Mucosa of gallbladder (tissue), 1 donor: Measurements from ENCODE around the gene TGFBR2. TPM values are rescaled to one million over a fixed set of nuclear protein-coding genes. Genes with fewer than 3 reads are reported as not detected.
A peak's percentile ranks its signal among the peaks of the same experiment; 100 is the strongest.

ENCODE experiments used
- DNase-seq: peaks from one replicate; pipeline ENCODE4 v3.0.0-alpha.2; 2020; ENCODE audit warnings: low spot score
- total RNA-seq: library from RNA; stranded (reverse); gene quantifications from one replicate; pipeline ENCODE4 v1.2.1, GENCODE V29; 2021
- donor health status: DM: no; HTN: no; CAD: no.

Gene TGFBR2
- total RNA-seq, 1 donor from 2014 or later = 144 TPM

DNA sequence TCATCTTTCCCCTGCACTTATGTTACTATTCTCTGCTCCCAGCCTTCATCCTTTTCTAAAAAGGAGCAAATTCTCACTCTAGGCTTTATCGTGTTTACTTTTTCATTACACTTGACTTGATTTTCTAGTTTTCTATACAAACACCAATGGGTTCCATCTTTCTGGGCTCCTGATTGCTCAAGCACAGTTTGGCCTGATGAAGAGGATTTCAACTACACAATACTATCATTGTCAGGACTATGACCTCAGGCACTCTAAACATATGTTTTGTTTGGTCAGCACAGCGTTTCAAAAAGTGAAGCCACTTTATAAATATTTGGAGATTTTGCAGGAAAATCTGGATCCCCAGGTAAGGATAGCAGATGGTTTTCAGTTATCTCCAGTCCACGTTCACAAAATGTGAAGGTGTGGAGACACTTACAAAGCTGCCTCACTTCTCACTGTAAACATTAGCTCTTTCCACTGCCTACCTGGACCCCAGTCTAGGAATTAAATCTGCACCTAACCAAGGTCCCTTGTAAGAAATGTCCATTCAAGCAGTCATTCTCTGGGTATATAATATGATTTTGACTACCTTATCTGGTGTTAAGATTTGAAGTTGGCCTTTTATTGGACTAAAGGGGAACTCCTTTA is 86.2 kb downstream of the TGFBR2 start:
- no peak for DNase-seq

DNA sequence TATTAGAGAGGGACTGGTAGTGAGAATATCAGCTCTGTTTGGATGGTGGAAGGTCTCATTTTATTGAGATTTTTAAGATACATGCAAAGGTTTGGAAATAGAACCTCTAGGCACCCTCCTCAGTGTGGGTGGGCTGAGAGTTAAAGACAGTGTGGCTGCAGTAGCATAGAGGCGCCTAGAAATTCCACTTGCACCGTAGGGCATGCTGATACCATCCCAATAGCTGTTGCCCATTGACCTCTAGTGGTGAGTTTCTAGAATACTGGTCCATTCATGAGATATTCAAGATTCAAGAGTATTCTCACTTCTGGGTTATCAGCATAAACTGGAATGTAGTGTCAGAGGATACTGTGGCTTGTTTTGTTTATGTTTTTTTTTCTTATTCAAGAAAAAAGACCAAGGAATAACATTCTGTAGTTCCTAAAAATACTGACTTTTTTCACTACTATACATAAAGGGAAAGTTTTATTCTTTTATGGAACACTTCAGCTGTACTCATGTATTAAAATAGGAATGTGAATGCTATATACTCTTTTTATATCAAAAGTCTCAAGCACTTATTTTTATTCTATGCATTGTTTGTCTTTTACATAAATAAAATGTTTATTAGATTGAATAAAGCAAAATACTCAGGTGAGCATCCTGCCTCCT is 87.2 kb downstream of the TGFBR2 start:
- peak; percentile 50 for DNase-seq

DNA sequence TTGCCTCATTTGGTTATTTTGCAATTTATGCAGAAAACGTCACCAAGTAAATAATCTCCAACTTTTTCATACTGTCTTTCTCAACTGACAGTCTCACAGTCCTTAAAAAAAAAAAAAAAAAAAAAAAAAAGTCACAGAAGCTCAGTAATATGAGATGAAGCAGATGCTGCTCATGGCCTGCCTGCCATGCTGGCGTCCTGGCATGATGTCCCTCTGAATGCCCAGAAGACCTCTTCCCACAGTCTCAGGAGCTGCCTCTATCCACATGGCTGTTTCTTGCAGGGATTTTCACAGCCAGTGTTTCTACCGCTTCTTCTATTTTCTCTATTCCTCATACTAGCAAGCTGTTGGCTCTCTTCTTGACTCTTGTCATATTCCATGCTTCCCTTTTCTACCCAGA is 87.7 kb downstream of the TGFBR2 start:
- no peak for DNase-seq

DNA sequence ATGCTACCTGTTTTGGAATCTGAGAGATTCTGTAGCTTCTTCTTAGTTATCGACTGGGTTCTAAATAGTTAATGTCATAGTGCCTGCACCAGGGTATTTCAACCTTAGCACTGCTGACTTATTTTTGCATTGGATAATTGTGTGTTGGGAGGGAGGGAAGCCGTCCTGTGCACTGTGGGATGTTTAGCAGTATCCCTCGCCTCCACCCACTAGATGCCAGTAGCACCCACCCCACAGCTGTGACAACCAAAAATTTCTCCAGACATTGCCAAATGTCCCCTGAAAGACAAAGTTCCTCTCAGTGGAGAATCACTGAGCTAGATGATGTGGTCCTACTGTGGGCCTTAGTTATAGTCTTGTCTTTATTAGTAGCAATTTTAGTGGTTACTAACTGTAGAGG is 88.3 kb downstream of the TGFBR2 start:
- no peak for DNase-seq

DNA sequence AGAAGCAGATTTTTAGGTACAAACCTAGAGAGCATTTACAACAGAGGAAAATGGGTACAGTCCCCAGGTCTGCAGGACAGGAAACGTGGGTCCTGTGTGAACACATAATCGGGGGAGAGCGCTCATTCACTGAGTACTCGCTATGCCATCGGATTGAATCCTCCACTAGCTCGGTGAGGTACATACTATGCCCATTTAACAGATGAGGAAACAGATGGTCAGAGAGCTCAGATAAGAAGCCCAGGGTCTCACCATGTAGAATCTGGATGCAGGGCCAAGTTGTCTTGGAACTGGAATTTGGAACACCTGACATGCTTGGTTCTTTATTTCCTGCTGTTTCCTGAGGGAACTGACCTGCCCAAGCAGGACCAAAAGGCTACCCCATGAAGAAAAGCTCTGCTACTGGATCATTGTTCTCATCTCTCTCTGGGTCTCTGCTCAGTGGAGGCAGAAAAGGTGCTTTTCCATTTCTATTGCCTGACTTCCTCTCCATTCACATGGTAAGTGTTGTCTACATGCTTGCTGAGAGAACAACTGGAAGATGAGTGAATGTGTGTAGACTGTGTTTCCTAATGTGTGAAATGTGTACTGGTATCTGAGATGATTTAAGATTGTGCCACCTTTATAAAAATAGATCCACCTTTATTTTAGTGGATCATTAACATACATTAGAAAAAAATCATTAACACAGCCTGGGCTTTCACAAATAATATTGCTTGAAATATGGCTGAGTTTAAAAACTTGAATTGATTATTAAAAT is 89.1 kb downstream of the TGFBR2 start:
- DNase-seq = no peak

DNA sequence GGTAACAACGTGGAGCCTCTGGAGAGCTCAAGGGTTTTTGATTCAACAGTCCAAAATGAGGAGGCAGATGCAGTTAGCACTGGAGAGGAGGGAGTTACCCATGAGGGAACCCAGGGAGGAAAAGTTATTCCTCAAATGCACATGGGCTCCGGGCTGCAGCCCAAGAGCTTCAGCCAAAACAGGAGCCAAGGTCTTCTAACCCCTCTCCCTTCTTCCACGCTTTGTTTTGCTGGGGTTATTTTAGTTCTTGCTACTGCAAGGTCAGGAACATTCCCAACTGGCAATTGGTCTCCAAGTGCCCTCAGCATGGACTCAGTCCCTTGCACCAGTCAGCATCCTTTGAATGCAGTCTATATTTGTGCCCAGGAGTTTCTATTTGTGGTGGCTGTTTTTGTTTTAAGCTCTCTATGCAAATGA is 90.0 kb downstream of the TGFBR2 start:
- DNase-seq = no peak

DNA sequence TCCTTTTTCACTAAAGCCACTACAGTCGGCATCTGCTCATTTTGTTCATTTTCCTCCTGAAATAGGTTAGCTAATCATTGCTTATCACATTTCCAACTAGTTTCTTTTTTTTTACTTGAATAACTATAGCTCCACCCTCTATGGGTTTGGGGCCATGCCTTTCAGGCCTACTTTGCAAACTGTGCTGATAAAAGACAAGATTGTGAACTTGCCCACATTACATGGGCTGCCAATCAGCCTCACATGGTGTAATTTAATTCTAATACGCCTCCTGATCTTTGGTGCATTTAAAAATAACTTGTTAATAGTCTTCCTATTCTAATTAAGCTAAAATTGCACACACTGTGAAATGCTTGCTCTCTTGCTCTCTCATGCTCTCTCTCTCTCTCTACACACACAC is 90.5 kb downstream of the TGFBR2 start:
- no peak for DNase-seq

DNA sequence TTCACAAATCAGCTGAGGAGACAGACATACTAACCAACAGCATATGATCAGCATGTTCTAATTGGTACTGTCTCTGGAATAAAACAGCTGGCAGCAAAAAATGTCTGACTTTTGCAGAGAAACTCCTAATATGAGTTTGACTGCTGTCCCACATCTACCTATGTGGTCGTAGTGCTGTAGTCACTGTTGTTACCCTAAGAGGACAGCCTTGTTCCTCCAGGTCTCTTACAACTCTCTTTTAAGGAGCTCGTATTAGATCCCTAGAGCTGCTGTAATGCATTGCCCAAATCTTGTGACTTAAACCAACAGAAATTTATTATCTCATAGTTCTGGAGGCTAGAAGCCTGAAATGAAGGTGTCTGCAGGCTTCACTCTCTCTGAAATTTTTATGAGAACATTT is 92.1 kb downstream of the TGFBR2 start:
- DNase-seq = no peak

DNA sequence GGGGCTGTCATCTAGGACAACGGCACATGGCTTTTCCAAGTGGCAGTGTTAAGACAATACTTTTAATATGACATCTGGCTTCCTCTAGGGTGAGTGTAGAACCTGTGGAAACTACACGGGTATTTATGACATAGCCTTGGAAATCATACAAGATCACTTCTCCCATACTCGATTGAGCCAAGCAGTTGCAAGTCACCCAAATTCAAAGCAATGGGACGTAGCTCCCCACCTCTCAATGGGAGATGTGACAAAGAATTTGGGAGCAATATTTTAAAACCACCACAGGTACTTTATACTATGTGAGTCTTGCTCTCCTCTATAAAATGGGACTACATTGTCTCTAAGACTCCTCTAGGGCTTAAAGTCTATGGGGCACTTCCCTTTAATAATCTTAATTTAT is 93.5 kb downstream of the TGFBR2 start:
- no peak for DNase-seq

DNA sequence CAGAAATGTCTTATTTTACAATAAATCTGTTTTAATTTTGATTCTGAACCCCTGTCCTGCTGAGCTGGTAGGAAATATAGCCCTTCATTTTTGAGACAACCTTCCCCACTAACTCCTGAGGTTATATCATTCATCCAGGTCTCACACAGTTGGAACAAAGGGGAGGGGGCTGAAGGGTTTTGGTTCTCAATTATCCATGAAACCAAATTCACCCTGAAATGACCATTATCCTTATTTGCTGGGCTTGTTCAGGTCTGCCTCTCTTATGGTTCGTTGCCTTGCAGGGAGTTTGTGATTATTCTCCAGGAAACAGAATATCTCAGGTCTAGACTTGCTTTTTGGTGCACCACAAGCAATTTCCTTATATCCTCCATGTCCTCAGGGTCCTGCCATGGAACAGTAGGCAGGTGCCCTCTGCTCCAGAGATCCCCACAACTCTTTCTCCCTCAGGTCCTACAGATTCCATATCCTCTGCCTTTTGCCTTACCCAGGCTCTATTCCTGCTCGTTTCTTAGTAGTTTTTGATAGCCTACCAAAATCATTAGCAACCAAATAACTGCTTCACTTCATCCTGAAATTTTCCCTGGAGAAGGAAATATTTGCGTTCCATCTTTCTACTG is 94.4 kb downstream of the TGFBR2 start:
- DNase-seq = no peak

DNA sequence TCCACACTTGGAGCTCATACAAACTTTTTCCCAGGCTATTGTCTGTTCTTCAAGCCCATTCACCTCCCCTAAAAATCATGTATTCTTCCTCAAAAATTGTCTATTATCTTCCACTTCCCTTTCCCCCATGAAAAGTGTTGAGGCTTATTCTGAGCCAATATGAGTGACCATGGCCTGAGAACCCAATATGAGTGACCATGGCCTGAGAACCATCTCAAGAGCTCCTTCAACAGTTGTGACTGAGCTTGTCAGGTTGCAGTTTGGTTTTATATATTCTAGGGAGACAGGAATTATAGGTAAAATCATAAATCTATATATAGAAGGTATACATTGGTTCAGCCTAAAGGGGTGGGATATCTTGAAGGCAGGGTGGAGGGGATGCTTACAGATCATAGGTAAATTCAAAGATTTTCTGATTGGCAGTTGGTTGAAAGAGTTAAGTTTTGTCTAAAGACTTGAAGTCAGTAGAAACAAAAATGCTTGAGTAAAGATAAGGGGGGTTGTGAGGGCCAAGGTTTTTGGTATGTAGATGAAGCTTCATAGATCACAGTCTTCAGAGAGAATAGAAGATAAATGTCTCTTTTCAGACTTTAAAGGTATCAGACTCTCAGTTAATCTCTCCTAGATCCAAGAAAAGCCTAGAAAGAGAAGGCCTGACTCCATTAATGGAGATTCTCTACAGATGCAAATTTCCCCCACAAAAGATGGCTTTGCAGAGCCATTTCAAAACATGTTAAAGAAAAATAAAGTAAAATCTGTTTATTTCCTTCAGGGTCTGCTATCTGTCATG is 95.8 kb downstream of the TGFBR2 start:
- DNase-seq = no peak

DNA sequence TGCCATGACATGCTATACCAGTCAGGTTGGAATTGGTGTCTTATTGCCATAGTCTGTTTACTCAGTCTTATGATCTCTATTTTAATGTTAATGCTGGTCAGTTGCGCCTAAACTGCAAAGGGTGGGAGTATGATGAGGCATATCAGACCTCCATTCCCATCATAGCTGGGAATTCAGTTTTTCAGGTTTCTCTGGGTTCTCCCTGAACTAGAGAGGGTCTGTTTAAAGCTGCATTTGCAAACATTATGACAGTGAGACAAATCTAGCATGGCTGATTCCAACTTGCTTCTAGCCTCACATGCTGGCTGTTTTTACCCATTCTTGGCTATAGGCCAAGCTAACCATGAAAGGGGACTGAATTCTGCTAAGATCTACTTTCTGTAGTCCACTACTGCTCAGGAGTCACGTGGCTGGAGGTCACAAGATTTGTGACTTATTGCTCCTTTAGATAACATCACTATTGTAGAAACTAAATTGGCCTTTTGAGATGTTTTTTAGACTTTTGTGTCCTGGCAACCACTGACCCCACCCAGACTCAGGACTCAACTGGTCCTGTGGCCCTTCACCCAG is 96.5 kb downstream of the TGFBR2 start:
- no peak for DNase-seq

DNA sequence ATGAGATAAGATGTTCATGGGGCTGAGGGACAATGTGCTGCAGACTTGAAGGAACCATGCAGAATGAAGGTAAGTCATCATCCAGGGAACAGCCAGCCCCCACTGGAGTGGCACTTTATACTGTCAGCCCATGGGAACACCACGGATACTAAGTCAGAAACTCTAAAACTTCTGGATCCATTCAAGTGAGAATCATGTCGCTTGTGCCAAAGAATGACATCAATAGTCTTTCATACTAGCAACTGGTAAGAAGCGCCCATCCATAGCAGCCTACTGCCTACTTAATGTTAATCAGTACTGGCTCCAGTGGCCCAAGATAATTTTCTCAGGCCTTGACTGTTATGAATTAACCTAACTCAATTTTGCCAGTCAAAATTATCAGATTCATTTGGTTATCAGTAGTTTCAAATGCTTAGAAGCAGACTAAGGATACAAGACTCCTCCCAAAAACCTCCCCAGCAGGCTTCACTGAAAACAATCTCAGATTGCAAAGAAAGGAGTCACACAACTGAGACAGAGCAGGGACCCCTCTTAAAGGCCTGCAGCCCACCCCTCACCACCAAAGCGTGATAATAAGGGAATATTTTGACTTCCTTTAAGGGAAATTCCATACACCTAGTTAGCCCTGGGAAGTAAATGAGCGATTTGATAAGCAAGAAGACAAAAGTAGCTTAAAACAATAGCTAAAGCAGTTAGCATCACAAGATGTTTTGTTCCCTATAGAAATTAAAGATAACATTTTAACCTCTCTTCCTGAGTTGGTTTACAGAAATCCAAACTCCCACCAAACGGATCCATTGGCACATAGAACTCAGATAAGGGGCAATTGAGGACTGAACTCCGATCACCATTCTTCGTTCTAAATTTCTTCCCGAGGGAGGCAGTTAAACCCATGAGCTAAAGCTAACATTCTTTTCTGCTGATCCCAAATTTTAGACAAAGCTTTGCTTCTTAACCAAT is 98.8 kb downstream of the TGFBR2 start:
- DNase-seq = no peak

DNA sequence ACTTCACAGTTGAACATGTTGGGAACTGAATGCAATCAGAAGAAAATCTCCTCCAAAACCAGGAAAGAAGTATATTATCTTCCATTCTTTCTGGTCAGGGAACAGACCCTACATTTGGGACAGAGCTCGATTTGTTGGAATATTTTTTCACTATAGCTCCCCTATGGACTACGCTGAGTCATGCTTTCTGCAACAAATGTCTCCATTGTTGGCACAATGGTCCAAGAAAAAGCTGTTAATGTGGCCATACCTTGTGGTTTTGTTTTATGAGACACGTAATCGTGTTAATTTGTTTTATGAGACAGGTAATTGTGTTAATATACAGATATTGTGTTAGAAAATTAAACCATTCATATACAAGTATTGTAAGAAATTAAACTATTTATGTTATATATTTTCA is 101.4 kb downstream of the TGFBR2 start:
- DNase-seq = no peak

DNA sequence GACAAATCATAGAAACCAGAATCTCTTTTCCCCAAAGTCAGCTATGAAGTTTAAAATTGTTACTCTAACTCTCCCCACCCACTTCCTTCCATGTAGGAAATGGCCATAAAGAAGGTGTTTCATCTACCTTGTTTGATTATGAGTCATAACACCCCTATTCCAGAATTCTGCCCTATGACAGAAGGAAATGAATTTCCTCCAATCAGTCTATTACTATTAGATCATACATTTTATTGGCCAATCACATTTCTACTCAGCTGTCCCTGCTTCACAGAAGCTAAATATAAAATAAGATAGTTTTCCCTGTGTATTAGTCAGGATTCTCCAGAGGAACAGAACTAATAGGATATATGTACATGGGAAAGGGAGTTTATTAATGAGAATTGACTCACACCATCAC is 102.1 kb downstream of the TGFBR2 start:
- DNase-seq = no peak

DNA sequence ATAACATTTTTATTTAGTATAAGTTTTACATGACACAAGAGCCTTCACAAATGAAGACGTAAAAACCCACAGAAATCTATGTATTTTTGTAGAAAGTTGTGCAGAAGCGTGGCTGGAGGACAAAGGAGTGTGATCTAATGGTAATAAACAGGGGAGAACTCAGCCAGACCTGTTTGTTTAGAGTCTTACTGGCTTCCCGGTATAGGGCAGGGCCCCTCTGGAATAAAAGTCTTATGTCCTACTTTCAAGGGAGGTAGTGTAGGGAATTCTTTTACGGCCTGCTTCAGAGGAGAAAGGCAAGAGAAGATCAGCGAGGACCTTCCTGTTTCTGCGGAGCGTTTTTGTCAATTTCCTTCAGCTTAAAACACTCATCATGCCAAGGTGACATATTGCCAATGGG is 103.6 kb downstream of the TGFBR2 start:
- DNase-seq = no peak

DNA sequence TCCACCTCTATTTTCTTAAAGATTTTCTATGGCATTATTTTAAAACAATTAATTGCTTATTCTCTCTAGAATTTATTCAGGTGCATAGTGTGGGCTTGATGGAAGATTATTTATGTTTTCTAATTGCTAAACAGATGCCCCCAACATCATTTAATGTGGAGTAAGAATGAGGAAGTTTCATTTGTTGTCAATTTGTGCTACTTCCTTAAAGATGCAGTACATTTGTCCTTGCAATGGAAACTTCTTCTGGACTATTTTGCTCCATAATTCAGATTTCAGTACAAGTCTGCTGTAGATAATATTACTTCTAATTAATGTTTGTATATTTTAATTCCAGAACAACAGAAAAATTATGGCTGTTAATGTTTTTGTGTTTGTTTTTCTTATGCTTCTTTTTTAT is 104.8 kb downstream of the TGFBR2 start:
- no peak for DNase-seq

DNA sequence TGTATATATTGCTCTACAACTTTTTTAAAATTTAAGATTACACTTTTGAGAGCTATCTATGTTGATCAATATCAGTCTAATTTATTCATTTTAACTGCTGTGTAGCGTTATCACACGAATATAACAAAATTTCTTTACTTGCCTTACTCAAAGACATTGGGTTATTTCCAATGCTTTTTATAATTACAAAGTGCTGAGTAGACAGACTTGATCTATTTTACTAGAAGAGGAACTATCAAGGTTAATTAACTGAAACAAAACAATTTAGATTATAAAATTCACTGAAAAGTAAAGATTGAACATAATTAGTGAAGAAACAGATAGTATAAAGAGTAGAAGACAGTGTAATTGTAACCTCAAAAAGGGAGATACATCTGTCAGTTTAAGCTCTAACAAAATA is 105.5 kb downstream of the TGFBR2 start:
- no peak for DNase-seq

DNA sequence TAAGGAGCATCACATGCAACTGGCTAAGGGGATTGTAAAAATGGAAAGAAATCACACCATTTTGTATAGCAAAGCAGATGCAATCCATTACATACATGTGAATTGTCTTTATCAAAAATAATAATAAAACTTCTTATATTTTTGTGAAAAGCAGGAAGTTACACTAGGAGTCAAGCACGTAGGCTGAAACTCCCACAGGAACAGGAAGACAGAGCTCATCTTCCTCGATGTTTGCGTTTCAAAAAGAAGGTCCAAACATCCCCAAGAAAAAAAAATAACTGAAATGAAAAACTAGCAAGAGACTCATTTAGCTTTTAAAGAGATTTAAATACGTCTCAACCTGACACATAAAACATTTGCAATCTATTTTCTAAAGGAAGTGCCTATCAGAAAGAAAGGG is 106.6 kb downstream of the TGFBR2 start:
- DNase-seq = no peak

DNA sequence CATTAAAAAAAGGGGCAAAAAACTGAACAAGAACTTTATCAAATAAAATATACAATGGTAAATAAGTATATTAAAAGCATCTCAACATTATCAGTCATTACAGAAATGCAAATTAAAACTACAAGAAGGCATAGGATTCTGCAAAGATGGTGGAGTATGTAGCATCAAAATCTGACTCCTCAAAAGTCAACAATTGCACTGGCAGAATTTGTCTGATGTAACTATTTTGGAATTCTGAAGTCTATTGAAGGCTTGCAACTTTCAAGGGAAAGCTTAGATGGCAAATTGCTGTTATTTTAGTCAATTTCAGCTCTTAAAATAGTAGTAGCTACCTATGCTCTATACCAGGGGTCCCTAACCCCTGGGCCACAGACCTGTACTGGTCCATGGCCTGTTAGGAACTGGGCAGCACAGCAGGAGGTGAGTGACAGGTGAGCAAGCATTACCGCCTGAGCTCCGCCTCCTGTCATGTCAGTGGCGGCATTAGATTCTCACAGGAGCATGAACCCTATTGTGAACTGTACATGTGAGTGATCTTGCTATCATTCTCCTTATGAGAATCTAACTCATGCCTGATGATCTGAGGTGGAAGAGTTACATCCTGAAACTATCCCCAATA is 107.6 kb downstream of the TGFBR2 start:
- no peak for DNase-seq
